Spleen (tissue), 7 donors: ENCODE measurements around the gene STARD13.

Experiments used
- CTCF ChIP-seq, 11 experiments: fragments of 200-600 bp in 7 of 11; fragments of 450-650 bp in 4 of 11; sonication (generic) in 4 of 11; IDR thresholded peaks in 8 of 11; conservative IDR thresholded peaks in 3 of 11; 1 replicate in 7 of 11; 2 replicates in 4 of 11; pipeline versions ENCODE4 v1.4.0 to v1.8.0; 2016 to 2021; ENCODE audit warnings: antibody characterized with exemption in 11 of 11, inconsistent platforms in 4 of 11, mild to moderate bottlenecking in 1 of 11
- POLR2AphosphoS5 ChIP-seq, 3 donors: sonication (generic); formaldehyde crosslinking; IDR thresholded peaks; one replicate each; pipeline ENCODE4 v1.5.1; 2017; ENCODE audit warnings: antibody characterized with exemption in 3 of 3
- donor health status: DM: no; HTN: no; CAD: no; lungs with moderate emphysema.
- donor health status: DM: no; HTN: no; CAD: no.
- donor health status: DM: no; HTN: no; CAD: no.

GRCh38 chr13:33284916-33285315 lies 639 bp downstream of the STARD13 start:
- TF ChIP-seq CTCF (IDR thresholded peaks at IDR 0.05 in 8 of 11, conservative IDR thresholded peaks at IDR 0.05 in 3 of 11), result no peak
- no peak for TF ChIP-seq POLR2AphosphoS5 (IDR thresholded peaks at IDR 0.05)
